ENCODE measurements around the gene LRMDA.

- TF ChIP-seq, protein P1, sequence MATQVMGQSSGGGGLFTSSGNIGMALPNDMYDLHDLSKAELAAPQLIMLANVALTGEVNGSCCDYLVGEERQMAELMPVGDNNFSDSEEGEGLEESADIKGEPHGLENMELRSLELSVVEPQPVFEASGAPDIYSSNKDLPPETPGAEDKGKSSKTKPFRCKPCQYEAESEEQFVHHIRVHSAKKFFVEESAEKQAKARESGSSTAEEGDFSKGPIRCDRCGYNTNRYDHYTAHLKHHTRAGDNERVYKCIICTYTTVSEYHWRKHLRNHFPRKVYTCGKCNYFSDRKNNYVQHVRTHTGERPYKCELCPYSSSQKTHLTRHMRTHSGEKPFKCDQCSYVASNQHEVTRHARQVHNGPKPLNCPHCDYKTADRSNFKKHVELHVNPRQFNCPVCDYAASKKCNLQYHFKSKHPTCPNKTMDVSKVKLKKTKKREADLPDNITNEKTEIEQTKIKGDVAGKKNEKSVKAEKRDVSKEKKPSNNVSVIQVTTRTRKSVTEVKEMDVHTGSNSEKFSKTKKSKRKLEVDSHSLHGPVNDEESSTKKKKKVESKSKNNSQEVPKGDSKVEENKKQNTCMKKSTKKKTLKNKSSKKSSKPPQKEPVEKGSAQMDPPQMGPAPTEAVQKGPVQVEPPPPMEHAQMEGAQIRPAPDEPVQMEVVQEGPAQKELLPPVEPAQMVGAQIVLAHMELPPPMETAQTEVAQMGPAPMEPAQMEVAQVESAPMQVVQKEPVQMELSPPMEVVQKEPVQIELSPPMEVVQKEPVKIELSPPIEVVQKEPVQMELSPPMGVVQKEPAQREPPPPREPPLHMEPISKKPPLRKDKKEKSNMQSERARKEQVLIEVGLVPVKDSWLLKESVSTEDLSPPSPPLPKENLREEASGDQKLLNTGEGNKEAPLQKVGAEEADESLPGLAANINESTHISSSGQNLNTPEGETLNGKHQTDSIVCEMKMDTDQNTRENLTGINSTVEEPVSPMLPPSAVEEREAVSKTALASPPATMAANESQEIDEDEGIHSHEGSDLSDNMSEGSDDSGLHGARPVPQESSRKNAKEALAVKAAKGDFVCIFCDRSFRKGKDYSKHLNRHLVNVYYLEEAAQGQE (IDR thresholded peaks at IDR 0.05; ENCODE audit: low read depth), result no peak
- TF ChIP-seq, protein P2, sequence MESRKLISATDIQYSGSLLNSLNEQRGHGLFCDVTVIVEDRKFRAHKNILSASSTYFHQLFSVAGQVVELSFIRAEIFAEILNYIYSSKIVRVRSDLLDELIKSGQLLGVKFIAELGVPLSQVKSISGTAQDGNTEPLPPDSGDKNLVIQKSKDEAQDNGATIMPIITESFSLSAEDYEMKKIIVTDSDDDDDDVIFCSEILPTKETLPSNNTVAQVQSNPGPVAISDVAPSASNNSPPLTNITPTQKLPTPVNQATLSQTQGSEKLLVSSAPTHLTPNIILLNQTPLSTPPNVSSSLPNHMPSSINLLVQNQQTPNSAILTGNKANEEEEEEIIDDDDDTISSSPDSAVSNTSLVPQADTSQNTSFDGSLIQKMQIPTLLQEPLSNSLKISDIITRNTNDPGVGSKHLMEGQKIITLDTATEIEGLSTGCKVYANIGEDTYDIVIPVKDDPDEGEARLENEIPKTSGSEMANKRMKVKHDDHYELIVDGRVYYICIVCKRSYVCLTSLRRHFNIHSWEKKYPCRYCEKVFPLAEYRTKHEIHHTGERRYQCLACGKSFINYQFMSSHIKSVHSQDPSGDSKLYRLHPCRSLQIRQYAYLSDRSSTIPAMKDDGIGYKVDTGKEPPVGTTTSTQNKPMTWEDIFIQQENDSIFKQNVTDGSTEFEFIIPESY (IDR thresholded peaks at IDR 0.05; ENCODE audit: extremely low read depth, insufficient replicate concordance, low read length), result no peak
- TF ChIP-seq CTCF (IDR thresholded peaks at IDR 0.05 in 2 of 3, conservative IDR thresholded peaks at IDR 0.05 in 1 of 3; ENCODE audit: borderline replicate concordance in 1 of 3, insufficient read depth in 1 of 3, low read depth in 2 of 3, low read length in 2 of 3) (no peak), JUND (IDR thresholded peaks at IDR 0.05) (no peak)
Measured at GRCh38 chr10:75514830-75515229, 83.4 kb downstream of the LRMDA start.

Data from HCT116 (cell line).